Muscle layer of duodenum (tissue), 2 donors: Measurements from ENCODE around the gene NLRC5.

Experiments used
- H3K27ac ChIP-seq: one replicate; pipeline ENCODE4 v1.7.0; 2013; ENCODE audit warnings: mild to moderate bottlenecking, low read length
- H3K27me3 ChIP-seq: one replicate; pipeline ENCODE4 v1.7.0; 2013; ENCODE audit warnings: low read depth, mild to moderate bottlenecking, control low read depth, low read length
- H3K36me3 ChIP-seq, 2 donors: one replicate each; pipeline ENCODE4 v1.7.0; 2013; ENCODE audit warnings: low read length in 2 of 2, control low read depth in 1 of 2, mild to moderate bottlenecking in 1 of 2; ENCODE audit not compliant: insufficient read depth in 2 of 2, control insufficient read depth in 1 of 2
- H3K4me1 ChIP-seq, 2 donors: one replicate each; pipeline ENCODE4 v1.7.0; 2013; ENCODE audit warnings: low read length in 2 of 2, mild to moderate bottlenecking in 2 of 2, control low read depth in 1 of 2, moderate library complexity in 1 of 2; ENCODE audit not compliant: insufficient read depth in 2 of 2, control insufficient read depth in 1 of 2
- H3K4me3 ChIP-seq, 2 donors: one replicate each; pipeline ENCODE4 v1.7.0; 2013; ENCODE audit warnings: low read length in 2 of 2, low read depth in 1 of 2, mild to moderate bottlenecking in 1 of 2
- H3K9me3 ChIP-seq, 2 donors: one replicate each; pipeline ENCODE4 v1.7.0; 2013; ENCODE audit warnings: low read length in 2 of 2, control low read depth in 1 of 2, mild to moderate bottlenecking in 1 of 2; ENCODE audit not compliant: control insufficient read depth in 1 of 2
- donor health status: healthy.

Gene NLRC5

DNA sequence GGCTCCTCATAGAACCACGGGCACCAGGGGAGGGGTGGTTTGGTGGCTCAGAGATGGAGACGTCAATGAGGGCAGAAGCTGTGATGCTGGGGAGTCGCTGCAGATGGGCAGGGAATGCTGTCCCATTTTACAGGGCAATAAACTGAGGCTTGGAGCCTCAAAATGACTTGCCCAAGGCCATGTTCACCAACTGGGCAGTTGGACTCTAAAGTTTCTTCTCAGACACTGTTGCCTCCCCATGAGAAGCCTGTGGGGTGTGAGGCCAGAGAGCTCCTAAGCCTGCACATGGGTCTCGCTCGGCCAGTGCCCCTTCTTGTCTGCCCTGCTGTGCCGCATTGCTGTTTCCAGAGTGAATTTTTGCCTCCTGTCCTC, 141.6 kb downstream of the NLRC5 start:
- Histone ChIP-seq H3K36me3 (peaks cover 4% of the 10 kb centered on the region in 2 donors), H3K27ac (no peak overlapping the region), H3K4me1 (peaks cover 0 to 6% of the 10 kb centered on the region in 2 donors), H3K9me3 (no peaks in the 10 kb centered on the region), H3K27me3 (no peaks in the 10 kb centered on the region), H3K4me3 (no peak overlapping the region)

DNA sequence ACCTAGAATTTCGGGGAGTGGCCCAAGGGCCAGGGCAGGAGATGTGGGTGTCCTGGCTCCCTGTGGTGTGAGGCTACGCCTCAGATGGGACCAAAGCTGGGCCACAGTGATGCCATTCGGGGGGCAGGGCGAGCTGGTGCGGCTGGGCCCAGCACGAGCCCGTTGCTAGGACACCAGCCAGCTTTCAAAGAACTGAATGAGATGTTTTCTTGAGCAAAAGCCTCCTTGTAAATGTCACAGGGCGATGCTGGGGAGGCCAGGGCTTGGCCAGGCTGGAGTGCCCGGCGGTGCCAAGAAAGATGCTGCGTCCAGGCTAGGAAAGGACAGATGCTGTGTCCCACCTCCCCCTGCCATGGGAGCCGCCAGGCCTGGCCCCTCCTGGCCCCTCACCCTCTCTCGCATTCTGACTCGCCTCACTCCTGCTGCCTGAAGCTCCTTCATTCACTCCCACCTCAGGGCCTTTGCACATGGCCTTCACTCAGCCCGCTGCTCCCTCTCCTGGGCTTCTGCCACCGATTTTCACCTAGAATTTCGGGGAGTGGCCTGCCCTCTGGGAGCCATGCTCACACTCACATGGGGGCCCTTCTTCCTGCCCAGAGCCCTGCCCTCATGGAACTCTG, 142.1 kb downstream of the NLRC5 start:
- no peaks in the 10 kb centered on the region for H3K9me3 ChIP-seq
- H3K27ac ChIP-seq, result no peak overlapping the region
- no peak overlapping the region for H3K4me3 ChIP-seq
- peaks cover 0 to 6% of the 10 kb centered on the region in 2 donors for H3K4me1 ChIP-seq
- peaks cover 4 to 8% of the 10 kb centered on the region in 2 donors for H3K36me3 ChIP-seq
- no peaks in the 10 kb centered on the region for H3K27me3 ChIP-seq

DNA sequence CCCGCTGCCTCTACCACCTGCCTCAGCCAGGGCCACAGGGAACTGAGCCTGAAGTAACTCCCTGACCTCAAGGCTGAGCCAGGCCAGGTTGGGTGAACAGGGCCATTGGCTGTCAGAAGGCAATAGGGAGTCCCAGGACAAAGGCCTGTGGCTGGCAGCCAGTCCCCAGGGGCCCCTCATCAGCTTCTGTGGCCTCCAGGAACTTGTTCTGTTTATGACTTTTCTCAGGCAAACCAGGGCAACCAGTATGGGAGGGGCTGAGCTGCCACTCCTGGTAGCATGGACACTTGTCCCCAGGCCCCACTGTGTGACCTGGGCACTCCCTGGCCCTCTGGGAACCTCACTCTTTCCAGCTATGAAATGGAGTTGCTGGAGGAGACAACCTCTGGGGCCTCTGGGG, 143.1 kb downstream of the NLRC5 start:
- Histone ChIP-seq H3K4me1 (peaks cover 0 to 6% of the 10 kb centered on the region in 2 donors), H3K36me3 (peaks cover 4 to 11% of the 10 kb centered on the region in 2 donors), H3K9me3 (no peaks in the 10 kb centered on the region), H3K27me3 (no peaks in the 10 kb centered on the region), H3K4me3 (peak overlapping the region in 1 of 2 donors; percentile 7), H3K27ac (no peak overlapping the region)

- Histone ChIP-seq H3K27me3 (no peaks in the 10 kb centered on the region), H3K27ac (no peak overlapping the region), H3K4me3 (no peak overlapping the region), H3K4me1 (peaks cover 0 to 6% of the 10 kb centered on the region in 2 donors), H3K36me3 (peaks cover 4 to 7% of the 10 kb centered on the region in 2 donors), H3K9me3 (no peaks in the 10 kb centered on the region)
Measured at GRCh38 chr16:57133031-57133430, 143.7 kb downstream of the NLRC5 start.
